HG03354 (cell line): ENCODE measurements around the gene SMPD3.
A peak's percentile ranks its signal among the peaks of the same experiment; 100 is the strongest.

Experiments used
- ATAC-seq: cut with Tn5 transposase; IDR thresholded peaks from one replicate; pipeline ENCODE4 v1.9.1; 2021; ENCODE audit warnings: mild to moderate bottlenecking; ENCODE audit not compliant: unreplicated experiment, poor library complexity, severe bottlenecking

Gene SMPD3

GRCh38 chr16:68445458-68445857 lies 2.9 kb downstream of the SMPD3 start:
- no peak for ATAC-seq

- ATAC-seq: no peak
Observed at GRCh38 chr16:68444056-68444657, 4.2 kb downstream of the SMPD3 start.

GRCh38 chr16:68436581-68436980 lies 11.7 kb downstream of the SMPD3 start:
- ATAC-seq: no peak

- ATAC-seq: no peak
Observed at GRCh38 chr16:68434624-68435210, 13.6 kb downstream of the SMPD3 start.

- no peak for ATAC-seq
Observed at GRCh38 chr16:68433316-68433715, 15.0 kb downstream of the SMPD3 start.

- no peak for ATAC-seq
Observed at GRCh38 chr16:68432701-68433100, 15.6 kb downstream of the SMPD3 start.

GRCh38 chr16:68429076-68429854 lies 19.0 kb downstream of the SMPD3 start:
- no peak for ATAC-seq

- no peak for ATAC-seq
Observed at GRCh38 chr16:68427649-68428303, 20.5 kb downstream of the SMPD3 start.

GRCh38 chr16:68426347-68426652 lies 22.0 kb downstream of the SMPD3 start:
- ATAC-seq: no peak

GRCh38 chr16:68425498-68426346 lies 22.6 kb downstream of the SMPD3 start:
- no peak for ATAC-seq

GRCh38 chr16:68423771-68424170 lies 24.5 kb downstream of the SMPD3 start:
- ATAC-seq: no peak

- no peak for ATAC-seq
Observed at GRCh38 chr16:68422396-68422960, 25.8 kb downstream of the SMPD3 start.

- ATAC-seq: no peak
Observed at GRCh38 chr16:68421076-68421475, 27.2 kb downstream of the SMPD3 start.

- no peak for ATAC-seq
Observed at GRCh38 chr16:68420366-68420942, 27.9 kb downstream of the SMPD3 start.

- ATAC-seq: peak; percentile 85
Observed at GRCh38 chr16:68417711-68418301, 30.5 kb downstream of the SMPD3 start.

GRCh38 chr16:68416057-68417046 lies 32.0 kb downstream of the SMPD3 start:
- ATAC-seq: no peak

GRCh38 chr16:68414581-68414980 lies 33.7 kb downstream of the SMPD3 start:
- no peak for ATAC-seq

GRCh38 chr16:68412061-68412460 lies 36.2 kb downstream of the SMPD3 start:
- ATAC-seq: no peak
